GM21526 (cell line): ENCODE results near the gene COL24A1.
A peak's percentile ranks its signal among the peaks of the same experiment; 100 is the strongest.
"Not testable (repeated sequence)": the region's sequence is repeated elsewhere in the genome, so short reads cannot be mapped to it uniquely, and the experiment has no call there.

ENCODE experiments used
- ATAC-seq: cut with Tn5 transposase; IDR thresholded peaks from one replicate; pipeline ENCODE4 v1.9.1; 2021; ENCODE audit warnings: moderate library complexity; ENCODE audit not compliant: unreplicated experiment, low FRiP score

COL24A1 gene

DNA sequence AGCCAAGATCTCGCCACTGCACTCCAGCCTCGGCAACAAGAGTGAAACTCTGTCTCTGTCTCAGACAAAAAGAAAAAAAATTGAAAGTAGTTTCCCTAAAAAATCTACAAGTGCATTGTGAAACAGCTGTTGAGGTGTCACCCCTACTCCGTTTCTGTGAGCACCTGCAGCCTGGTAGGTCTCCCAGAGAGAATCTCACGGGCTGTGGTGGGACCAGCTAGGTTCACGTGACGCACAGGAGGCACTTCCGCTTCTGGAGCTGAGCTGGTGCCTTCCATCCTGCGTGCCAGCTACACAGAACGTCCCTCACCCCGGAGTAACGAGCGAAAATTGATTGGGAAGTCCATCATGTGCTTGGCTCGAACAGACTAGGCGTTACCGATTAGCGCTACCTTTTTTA, 66.8 kb downstream of the COL24A1 start:
- ATAC-seq, result no peak

DNA sequence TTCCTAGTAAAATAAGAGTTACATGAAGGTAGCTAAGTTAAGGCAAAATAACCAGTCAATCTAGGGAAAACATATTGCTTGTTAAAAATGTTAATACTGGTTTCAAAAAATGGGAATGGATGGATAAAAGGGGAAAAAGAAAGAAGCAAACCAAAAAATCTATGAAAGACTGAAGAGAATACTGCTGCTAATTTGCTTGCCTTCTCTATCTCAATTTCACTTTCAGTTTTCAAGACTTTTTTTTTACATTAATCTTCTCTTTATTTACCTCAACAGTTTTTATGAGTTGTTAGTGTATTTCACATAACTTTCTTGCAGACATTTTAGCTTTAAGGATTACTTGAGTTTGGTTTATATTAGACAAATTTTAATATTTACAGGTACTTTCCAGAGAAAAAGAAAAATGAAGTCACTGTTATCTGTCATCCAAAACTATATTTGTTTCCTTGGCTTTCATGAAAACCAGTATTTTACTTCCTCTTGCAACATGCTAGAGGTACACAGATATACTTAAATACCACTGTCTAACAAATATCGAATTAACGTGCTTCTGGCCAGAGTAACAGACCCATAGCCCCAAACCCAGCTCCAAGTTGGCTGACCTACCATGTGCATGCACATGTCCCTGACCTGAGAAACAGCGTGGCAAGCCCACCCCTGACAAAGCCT, 70.7 kb downstream of the COL24A1 start:
- peak; percentile 54 for ATAC-seq

DNA sequence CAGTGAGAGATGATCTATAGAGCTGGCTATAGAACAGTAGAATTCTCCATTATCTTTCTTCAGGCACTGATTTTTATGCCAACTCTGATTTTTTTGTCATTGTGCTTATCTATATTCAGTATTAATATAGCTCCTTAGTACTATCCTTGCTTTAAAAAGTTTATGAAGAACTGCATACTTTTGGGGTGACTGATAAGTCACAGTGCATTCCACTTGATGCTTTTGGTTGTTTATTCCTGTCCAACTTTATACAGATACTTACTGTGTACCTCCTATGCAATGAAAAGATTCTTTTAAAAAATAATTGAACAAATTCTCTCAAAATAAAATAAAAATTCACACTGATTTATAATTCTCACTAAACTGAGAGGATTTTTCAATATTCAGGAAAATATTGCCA, 71.6 kb downstream of the COL24A1 start:
- ATAC-seq, result no peak

DNA sequence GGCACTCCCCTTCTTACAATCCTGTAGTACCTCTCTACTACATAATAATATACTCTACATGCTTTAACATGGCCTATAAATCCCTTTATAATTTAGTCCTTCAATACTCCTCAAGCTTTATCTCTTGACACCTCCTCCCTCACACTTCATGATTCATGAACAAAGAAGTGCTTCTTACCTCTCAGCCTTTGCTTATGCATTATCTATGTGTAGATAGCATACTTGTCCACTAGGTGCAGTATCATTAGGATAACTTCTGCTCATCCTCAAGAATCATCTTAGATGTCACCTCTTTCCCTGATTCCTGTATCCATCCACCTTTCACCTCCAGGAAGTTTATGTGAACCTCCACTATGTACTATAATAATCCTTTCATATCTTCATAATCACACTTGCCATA, 74.4 kb downstream of the COL24A1 start:
- ATAC-seq, result no peak

DNA sequence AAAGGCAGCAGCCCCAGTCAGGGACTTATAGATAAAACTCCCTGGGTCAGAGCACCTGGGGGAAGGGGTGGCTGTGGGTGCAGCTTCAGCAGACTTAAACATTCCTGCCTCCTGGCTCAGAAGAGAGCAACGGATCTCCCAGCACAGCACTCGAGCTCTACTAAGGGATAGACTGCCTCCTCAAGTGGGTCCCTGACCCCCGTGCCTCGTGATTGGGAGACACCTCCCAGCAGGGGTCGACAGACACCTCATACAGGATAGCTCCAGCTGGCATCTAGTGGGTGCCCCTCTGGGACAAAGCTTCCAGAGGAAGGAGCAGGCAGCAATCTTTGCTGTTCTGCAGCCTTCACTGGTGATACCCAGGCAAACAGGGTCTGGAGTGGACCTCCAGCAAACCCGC, 84.1 kb downstream of the COL24A1 start:
- not testable (repeated sequence) for ATAC-seq

DNA sequence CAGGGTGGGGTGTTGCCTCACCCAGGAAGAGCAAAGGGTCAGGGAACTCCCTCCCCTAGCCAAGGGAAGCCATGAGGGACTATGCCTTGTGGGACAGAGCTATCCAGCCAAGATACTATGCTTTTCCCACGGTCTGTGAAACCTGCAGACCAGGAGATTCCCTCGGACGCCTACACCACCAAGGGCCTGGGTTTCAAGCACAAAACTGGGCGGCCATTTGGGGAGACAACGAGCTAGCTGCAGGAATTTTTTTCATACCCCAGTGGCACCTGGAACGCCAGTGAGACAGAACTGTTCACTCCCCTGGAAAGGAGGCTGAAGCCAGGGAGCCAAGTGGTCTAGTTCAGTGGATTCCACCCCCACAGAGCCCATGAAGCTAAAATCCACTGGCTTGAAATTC, 84.7 kb downstream of the COL24A1 start:
- not testable (repeated sequence) for ATAC-seq

DNA sequence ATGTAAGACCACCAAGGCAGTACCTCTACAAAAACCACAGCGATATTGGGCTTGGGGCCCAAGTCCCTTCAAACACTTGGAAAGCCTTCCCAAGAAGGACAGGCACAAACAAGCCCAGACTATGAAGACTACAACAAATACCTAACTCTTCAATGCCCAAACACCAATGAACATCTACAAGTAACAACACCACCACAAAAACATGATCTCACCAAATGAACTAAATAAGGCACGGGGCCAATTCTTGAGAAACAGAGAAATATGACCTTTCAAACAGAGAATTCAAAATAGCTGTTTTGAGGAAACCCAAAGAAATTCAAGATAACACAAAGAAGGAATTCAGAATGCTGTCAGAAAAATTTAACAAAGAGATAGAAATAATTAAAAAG, 86.8 kb downstream of the COL24A1 start:
- no peak for ATAC-seq

DNA sequence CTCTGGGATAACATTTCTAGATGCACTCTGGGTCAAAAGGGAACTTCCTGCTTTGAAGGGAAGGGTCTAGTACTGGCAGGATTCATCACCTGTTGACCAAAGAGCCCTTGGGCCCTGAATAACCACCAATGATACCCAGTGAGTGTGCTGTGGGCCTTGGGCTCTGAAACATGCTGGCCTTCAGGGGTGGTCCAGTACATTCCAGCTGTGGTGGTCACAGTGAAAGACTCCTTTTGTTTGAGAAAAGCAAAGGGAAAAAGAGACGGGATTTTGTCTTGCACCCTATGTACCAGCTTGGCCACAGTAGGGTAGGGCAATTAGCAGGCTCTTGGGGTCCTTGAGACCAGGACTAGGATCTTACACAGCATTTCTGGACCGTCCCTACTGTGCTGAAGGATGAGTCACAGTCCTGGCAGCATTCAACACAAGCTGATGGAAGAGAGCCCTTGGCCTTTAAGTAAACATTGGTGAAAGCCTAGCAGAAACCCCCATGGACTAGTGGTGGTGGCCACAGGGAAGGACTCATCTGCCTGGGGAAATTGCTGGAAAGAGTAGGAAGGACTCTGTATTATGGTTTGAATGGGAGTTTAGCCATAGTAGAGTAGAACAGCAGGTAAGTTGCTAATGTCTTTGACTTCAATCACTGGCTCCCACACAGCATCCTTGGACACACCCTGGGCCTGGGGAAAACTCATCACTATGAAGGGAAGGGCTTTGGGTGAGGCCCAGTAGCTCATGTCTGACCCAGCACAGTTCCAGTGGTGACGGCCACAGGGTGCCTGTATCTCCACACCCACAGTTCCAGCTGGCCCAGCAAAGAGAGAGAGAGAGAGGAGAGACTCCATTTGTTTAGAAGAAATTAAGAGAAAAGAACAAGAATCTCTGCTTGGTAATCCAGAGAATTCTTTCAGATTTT, 87.5 kb downstream of the COL24A1 start:
- no peak for ATAC-seq

DNA sequence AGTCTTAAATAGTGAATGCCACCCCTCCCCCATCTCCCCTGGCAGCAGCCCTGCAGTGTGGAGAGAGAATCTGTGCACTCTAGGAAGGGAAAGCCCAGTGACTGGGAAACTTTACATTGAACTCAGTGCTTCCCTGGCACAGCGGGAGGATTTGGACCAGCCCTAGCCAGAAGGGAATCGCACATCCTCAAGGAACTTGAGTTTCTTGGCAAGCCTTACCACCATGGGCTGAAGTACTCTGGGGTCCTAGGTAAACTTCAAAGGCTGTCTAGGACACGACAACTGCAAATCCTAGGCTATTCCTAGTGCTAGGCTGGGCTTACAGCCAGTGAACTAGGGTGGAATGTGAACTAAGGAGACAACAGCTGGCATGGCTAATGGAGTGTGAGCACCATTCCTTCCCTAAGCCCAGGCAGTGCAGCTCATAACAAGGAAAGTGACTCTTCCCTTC, 88.3 kb downstream of the COL24A1 start:
- no peak for ATAC-seq

DNA sequence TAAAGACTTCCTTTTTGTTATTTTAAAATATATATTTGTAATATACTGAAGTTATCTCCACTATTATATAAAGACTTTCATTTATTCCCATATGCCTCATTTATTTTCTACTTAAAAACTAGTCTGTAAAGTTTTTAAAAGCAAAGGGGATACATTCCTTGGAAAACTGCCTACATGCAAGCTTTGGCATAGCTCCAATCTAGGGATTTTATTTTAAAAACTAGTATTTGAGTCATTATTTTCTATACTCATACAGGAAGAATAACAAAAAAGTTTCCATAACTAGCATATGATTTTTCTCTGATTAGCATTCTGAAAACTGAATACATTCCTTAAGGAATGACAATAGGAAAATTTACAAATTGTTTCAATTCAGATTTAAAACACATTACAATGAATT, 88.9 kb downstream of the COL24A1 start:
- ATAC-seq, result no peak

DNA sequence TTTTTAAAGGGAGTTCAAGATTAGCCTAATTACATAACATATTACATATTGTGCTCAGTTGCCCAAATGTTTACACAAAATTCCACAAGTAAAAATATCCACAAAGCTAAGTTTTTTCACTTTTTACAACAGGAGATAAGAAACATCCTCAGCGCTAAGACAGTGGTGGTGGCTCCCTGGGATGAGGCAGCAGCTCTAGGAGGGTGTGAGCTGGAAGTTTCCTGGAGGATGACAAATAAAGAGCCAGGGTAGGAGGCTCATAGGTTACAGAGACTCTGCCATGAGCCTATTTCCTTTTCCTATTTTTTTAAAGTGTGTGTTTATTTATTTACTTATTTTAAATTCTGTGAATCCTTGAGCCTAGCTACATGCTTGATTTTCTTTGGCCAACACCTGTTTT, 91.7 kb downstream of the COL24A1 start:
- no peak for ATAC-seq

DNA sequence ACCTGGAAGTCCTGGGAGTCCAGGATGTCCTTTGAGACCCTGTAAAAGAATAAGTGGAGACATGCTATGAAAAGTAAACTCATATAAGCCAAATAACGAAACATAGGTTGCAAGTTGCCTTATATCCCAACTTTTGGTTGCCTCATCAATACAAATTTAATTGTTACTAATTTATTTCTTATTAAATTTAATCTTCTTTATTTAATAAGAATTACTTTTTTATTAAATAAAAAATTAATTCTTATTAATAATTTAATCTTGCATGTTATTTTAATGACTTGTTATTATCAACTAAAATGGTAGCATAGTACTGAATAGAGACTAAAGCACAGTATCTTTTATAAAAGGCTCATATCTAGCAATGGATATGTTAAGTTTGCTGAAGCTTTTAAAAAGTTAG, 92.9 kb downstream of the COL24A1 start:
- no peak for ATAC-seq

DNA sequence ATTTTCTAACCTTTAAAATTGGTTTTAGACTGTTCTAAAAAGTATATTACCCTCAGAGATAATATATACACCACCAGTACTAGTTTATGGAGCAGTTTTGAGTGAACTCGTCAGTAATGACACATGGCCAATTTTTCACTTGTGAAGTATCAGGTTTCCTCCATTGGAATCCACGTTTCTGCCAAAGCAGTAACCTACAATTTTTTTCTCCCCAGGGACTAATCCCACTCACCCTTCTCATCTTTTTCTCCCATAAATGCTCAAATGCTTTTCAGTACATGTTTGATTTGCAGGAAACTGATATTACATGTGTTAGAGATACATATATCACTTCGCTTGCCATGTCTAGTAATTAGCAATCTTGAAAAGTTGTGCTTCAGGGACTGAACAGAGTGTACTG, 94.1 kb downstream of the COL24A1 start:
- no peak for ATAC-seq

DNA sequence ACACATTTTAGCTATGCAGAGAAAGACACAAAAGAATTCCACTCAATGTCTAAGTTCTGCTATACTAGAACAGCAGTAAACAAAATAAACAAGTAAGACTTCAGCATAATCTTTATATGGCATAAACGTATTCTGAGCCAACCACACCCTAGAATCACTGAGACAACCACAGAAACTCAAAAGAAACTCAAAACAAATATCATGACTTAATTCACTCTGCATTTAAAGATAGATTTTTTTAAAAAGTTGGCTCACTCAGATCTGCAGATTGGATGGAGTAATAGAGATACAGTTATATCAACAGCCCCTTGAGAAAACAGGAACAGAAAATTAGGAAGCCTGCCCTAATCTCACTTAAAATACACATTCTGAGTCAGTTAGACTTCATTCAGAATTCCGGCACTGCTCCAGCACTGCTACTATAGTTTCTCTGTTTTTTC, 95.0 kb downstream of the COL24A1 start:
- ATAC-seq, result no peak

DNA sequence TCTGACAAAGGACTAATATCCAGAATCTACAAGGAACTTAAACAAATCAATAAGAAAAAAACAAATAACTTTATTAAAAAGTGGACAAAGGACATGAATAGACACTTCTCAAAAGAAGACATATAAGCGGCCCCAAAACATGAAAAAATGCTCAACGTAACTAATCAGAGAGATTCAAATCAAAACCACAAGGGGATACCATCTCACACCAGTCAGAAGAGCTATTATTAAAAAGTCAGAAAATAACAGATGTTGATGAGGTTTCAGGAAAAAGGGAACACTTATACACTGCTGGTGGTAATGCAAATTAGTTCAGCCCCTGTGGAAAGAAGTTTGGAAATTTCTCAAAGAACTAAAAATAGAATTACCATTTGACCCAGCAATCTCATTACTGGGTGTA, 102.2 kb downstream of the COL24A1 start:
- ATAC-seq, result no peak

DNA sequence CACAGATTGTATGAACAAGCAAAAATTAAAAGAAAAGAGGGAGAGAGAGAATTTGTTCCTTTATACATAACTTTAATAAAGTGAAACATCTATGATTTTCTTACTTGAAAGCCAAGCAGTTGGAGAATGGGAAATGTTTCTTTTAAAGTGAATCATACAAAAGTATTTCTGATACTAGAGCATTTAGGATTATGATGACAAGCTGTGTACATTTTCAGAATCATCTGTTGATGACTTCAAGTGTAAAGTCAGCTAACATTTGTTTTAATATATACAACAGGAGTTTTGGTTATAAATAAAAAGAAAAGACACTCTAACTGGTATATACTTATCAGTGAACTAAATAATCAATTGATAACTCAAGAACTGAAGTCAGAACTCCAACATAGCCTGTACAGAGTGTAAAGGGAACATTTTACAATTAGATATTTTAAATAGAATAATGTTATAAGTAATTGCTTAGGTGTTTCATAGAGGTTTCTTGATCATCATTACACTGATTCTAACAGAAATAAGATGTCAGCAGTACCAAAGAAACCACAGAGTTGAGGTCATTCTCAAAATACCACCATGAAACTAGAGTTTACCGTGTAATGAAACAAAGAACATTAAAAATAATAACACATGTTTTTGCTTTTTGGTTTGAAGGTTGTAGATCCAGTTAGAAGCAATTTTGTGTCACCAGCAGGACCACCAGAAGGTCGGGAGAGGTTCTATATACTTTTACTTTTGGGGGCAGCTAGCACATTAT, 103.4 kb downstream of the COL24A1 start:
- peak; percentile 85 for ATAC-seq

DNA sequence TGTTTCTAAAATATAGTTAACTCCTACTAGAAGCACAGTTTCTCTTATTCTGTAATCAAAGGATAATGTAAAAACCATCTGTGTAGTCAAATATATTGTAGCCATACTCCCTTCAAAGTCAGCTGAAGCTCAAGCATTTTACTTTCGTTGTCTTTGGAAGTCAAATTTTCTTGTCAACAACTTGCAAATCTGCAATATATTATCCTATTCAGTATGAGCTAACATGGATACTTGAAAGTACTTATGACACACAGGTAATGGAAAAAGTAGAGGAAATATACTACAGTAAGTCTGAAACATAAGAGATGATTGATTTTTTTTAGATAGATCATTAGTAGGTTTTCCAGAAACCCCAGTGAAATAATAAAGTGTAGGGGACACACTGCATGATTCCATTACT, 121.5 kb downstream of the COL24A1 start:
- ATAC-seq, result no peak

DNA sequence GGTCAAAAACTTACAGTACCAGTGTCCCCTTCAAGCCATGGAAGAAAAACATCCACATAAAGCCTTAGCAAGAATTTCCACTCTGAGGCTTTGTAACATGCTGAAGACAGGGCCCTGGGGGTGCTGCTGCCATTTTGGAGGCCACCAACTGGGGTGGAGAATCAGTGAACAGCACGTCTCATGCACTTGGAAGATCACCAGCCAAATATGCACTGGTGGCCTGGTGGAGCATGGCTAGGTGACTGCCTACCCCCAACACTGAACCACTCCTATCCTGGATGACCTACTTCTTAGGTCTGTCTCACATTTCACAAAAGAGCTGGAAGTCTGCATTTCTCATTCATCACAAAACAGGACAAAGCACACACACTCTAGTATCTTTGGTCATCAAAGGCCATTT, 126.4 kb downstream of the COL24A1 start:
- no peak for ATAC-seq

DNA sequence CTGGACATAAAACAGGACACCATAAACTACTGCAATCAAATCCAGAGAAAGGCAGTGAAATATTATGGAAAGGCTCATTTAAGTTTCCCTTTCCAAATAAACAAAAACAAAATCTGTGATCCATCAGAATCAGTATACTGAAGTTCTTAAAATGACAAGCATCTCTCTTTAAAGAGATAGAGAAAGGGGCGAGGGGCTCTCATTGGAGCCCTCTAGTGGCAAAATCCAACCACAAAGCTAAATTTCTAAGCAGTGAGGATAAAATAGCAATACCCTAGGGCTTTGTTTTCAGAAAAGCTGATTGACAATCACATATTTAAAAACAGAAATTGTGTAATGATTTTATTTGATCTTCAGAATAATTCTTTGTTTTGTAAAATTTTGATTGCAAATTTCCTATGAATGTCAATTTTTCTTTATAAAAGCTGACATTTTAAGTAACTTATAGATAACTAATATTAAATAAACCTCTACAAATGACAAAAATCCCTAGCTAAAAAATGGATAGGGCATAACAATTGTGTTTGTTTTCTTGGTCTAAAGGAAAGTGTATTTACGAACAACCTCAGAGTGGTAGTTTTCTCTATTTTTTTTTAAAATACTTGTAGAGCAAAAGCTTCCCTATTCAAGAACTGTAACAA, 138.2 kb downstream of the COL24A1 start:
- ATAC-seq, result peak; percentile 70

DNA sequence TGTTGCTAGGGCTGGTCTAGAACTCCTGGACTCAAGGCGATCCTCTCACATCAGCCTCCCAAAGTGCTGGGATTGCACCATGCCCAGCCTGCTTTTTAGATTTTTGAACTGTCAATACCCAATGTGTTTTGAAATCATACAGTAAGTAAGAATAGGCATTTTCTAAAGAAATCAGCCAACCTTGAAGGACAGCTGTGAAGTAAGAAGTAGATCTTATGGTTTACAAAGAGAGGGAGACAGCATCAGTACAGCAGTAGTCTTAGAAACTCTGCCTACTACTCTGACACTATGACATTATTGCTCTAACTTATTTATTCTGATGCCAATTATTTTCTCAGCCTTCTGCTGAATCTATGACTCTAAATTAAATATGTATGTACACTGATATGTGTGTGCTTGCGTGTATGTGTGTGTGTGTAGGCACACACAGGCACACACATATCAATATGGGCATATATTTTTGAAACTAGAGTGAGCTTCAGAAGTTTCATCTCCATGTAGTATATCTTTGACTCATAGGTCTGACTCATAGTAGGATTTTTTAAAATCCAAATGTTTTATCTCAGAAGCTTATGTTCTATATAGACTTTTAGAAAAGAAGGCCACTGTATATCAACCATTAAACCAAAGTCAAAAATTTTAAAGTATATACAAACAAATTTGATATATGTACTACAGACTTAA, 140.4 kb downstream of the COL24A1 start:
- peak; percentile 68 for ATAC-seq
